HEK293T (cell line): ENCODE measurements around the gene RPS4Y2.

Experiments
- CTCF ChIA-PET: fragments of 350-600 bp; formaldehyde crosslinking; extraction: SDS; loops from one replicate; lab custom pipeline; 2021; ENCODE audit warnings: antibody characterized with exemption, inconsistent platforms; lab: Yijun Ruan, JAX
- POLR2A ChIA-PET: fragments of 350-600 bp; formaldehyde crosslinking; extraction: SDS; loops from one replicate; lab custom pipeline; 2020; ENCODE audit warnings: antibody characterized with exemption, inconsistent platforms; lab: Yijun Ruan, JAX
- DNase-seq: peaks from one replicate; pipeline ENCODE4 v3.0.0; 2012; ENCODE audit warnings: mixed read lengths; ENCODE audit errors: extremely low spot score
- ARNT ChIP-seq: fragments of 450-650 bp; IDR thresholded peaks from 2 replicates; pipeline ENCODE4 v1.6.1; 2017; ENCODE audit warnings: mild to moderate bottlenecking
- BHLHE40 ChIP-seq: fragments of 450-650 bp; IDR thresholded peaks from 2 replicates; pipeline ENCODE4 v1.6.1; 2016; ENCODE audit warnings: mild to moderate bottlenecking, moderate library complexity, borderline replicate concordance
- CTBP1 ChIP-seq: fragments of 450-650 bp; IDR thresholded peaks from 2 replicates; pipeline ENCODE4 v1.6.1; 2016; ENCODE audit warnings: borderline replicate concordance
- ELF4 ChIP-seq: fragments of 450-650 bp; IDR thresholded peaks from 2 replicates; pipeline ENCODE4 v1.6.1; 2017; ENCODE audit warnings: antibody characterized with exemption
- FOXA1 ChIP-seq: fragments of 450-650 bp; IDR thresholded peaks from 2 replicates; pipeline ENCODE4 v1.6.1; 2016; ENCODE audit warnings: mild to moderate bottlenecking
- FOXK2 ChIP-seq: fragments of 450-650 bp; IDR thresholded peaks from 2 replicates; pipeline ENCODE4 v1.6.1; 2016; ENCODE audit warnings: mild to moderate bottlenecking
- FOXM1 ChIP-seq: fragments of 450-650 bp; IDR thresholded peaks from 2 replicates; pipeline ENCODE4 v1.6.1; 2017; ENCODE audit warnings: mild to moderate bottlenecking, borderline replicate concordance
- HDGF ChIP-seq: fragments of 450-650 bp; IDR thresholded peaks from 2 replicates; pipeline ENCODE4 v1.6.1; 2017; ENCODE audit warnings: antibody characterized with exemption, borderline replicate concordance
- L3MBTL2 ChIP-seq: fragments of 450-650 bp; conservative IDR thresholded peaks from 2 replicates; pipeline ENCODE4 v1.6.1; 2016; ENCODE audit warnings: mild to moderate bottlenecking
- LEF1 ChIP-seq: fragments of 450-650 bp; IDR thresholded peaks from 2 replicates; pipeline ENCODE4 v1.6.1; 2017; ENCODE audit warnings: mild to moderate bottlenecking, borderline replicate concordance
- NFRKB ChIP-seq: fragments of 450-650 bp; IDR thresholded peaks from 2 replicates; pipeline ENCODE4 v1.6.1; 2016; ENCODE audit warnings: mild to moderate bottlenecking, moderate library complexity
- SP1 ChIP-seq: fragments of 450-650 bp; IDR thresholded peaks from 2 replicates; pipeline ENCODE4 v1.6.1; 2017
- SUZ12 ChIP-seq: fragments of 450-650 bp; IDR thresholded peaks from 2 replicates; pipeline ENCODE4 v1.6.1; 2016; ENCODE audit warnings: mild to moderate bottlenecking
- TARDBP ChIP-seq: fragments of 450-650 bp; IDR thresholded peaks from 2 replicates; pipeline ENCODE4 v1.6.1; 2016
- ZNF384 ChIP-seq: fragments of 450-650 bp; IDR thresholded peaks from 2 replicates; pipeline ENCODE4 v1.6.1; 2016
- TF ChIP-seq, protein P1 (sequence below): fragments of 450-650 bp; IDR thresholded peaks from 2 replicates; pipeline ENCODE4 v1.6.1; 2016

The RPS4Y2 gene

DNA sequence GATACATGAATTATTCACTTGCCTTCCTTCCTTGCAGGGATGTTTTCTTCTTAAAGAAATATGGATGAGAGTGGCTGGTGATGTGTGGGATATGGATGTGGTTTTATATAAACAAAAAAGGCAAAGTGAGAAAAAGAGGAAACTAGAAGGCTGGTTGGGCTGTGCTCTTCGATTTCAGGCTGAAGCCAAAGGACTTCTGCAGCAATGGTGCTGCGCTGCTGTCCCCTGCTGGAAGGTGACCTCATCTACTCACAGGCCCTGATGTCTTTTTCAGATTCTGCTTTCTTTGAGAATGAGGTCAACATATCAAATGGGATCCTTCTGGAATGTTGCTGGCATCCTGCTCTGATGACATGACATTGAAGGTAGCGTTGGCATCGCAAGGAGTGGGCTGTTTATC lies 15.3 kb upstream of the RPS4Y2 start:
- CTCF ChIA-PET, result no interaction called here
- DNase-seq, result no peak
- POLR2A ChIA-PET, result no interaction called here
- TF ChIP-seq SUZ12 (no peak), BHLHE40 (no peak), HDGF (no peak), ZNF384 (no peak), FOXK2 (no peak), FOXA1 (no peak), ELF4 (no peak)

DNA sequence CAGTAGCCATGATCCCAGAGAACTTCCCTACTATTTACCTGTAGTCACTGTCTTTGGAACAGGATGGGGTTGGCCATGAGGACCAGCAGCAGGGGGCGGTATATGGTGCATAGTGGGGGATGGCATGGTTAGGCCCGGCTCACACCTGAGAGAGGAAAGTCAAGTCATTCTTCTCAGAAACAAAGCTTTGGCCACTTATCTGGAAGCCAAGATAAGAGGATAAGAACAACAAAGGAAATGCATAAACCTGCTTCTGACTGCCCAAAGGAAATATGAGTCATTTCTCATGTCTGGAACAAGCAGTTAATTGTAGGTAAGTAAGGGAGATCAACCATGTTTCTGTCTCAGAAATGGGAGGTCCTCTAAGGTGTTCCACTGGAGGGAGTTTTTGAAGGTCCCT lies 10.8 kb upstream of the RPS4Y2 start:
- DNase-seq, result no peak
- CTCF ChIA-PET, result no interaction called here
- POLR2A ChIA-PET, result no interaction called here
- no peak for TF ChIP-seq FOXM1
- no peak for TF ChIP-seq TARDBP
- TF ChIP-seq, protein P1, sequence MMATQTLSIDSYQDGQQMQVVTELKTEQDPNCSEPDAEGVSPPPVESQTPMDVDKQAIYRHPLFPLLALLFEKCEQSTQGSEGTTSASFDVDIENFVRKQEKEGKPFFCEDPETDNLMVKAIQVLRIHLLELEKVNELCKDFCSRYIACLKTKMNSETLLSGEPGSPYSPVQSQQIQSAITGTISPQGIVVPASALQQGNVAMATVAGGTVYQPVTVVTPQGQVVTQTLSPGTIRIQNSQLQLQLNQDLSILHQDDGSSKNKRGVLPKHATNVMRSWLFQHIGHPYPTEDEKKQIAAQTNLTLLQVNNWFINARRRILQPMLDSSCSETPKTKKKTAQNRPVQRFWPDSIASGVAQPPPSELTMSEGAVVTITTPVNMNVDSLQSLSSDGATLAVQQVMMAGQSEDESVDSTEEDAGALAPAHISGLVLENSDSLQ, result no peak
- no peak for TF ChIP-seq ARNT
- TF ChIP-seq BHLHE40, result no peak

DNA sequence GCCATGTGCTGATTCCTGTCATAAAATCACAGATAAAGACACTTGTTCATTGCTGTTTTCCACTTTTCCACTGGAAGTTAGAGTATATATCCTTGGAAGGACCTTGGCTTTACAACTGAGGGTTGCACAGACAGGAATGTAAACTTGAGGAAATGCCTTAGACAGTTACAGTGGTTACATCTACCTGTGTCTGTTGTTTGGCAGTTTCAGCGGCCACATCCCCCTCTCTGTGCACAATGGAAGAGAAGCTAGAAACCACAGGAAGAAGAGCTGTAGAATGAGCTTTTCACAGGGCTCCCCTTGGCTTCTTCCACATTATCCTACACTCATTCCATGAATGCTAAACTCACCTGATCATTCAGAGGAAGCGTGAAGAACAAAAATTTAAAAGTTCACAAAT lies 9.0 kb upstream of the RPS4Y2 start:
- TF ChIP-seq ZNF384, result no peak
- TF ChIP-seq FOXA1, result no peak
- no peak for TF ChIP-seq FOXK2
- TF ChIP-seq SUZ12, result no peak
- TF ChIP-seq NFRKB, result no peak
- TF ChIP-seq LEF1, result no peak
- no peak for TF ChIP-seq SP1
- no peak for TF ChIP-seq CTBP1
- TF ChIP-seq ELF4, result no peak
- no peak for TF ChIP-seq BHLHE40
- TF ChIP-seq, protein P1, result no peak
- ChIA-PET CTCF (no interaction called here), POLR2A (no interaction called here)
- no peak for DNase-seq

DNA sequence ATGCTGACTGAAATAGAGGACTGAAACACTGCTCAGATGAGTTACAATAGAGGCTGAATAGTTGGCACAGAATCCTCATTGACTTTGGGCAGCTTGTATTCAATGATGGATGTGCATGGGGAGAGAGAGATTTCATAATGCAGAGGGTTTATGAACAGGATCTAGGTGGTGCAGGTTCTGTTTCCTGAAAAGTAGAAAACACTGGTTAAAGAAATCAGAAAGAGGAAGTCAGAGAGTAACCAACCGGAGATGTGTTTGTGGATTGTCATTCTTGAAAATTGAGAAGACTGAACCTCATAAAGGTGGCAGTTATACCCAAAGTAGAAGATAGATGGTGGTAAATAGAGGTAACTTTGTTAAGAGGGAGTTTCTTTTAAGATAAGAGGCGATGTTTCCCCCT lies 8.0 kb downstream of the RPS4Y2 start:
- ChIA-PET CTCF (no interaction called here), POLR2A (no interaction called here)
- no peak for DNase-seq
- TF ChIP-seq TARDBP (no peak), ZNF384 (no peak), BHLHE40 (no peak), ARNT (no peak), LEF1 (no peak), NFRKB (no peak), CTBP1 (no peak), SUZ12 (no peak), FOXK2 (no peak), ELF4 (no peak), FOXA1 (no peak)
- TF ChIP-seq, protein P1, result no peak

- DNase-seq, result no peak
- CTCF ChIA-PET, result no interaction called here
- POLR2A ChIA-PET, result no interaction called here
- TF ChIP-seq TARDBP, result no peak
Measured at GRCh38 chrY:20765117-20765516, 9.2 kb downstream of the RPS4Y2 start.

GRCh38 chrY:20770755-20771154 lies 14.8 kb downstream of the RPS4Y2 start:
- ChIA-PET CTCF (no interaction called here), POLR2A (no interaction called here)
- DNase-seq, result no peak
- TF ChIP-seq LEF1, result no peak
- no peak for TF ChIP-seq L3MBTL2
- TF ChIP-seq SUZ12, result no peak
- no peak for TF ChIP-seq FOXM1
- no peak for TF ChIP-seq BHLHE40
- TF ChIP-seq, protein P1, result no peak
- no peak for TF ChIP-seq SP1
- no peak for TF ChIP-seq CTBP1
- TF ChIP-seq ELF4, result no peak
- no peak for TF ChIP-seq NFRKB
- TF ChIP-seq TARDBP, result no peak
- TF ChIP-seq ARNT, result no peak
- no peak for TF ChIP-seq FOXA1
- TF ChIP-seq ZNF384, result no peak
- no peak for TF ChIP-seq FOXK2
- TF ChIP-seq HDGF, result no peak

- ChIA-PET POLR2A (no interaction called here), CTCF (no interaction called here)
- TF ChIP-seq BHLHE40, result no peak
- TF ChIP-seq ARNT, result no peak
- TF ChIP-seq CTBP1, result no peak
- TF ChIP-seq LEF1, result no peak
- TF ChIP-seq ELF4, result no peak
- no peak for TF ChIP-seq NFRKB
- no peak for TF ChIP-seq SUZ12
- no peak for TF ChIP-seq TARDBP
- TF ChIP-seq ZNF384, result no peak
- no peak for TF ChIP-seq SP1
- TF ChIP-seq FOXK2, result no peak
- TF ChIP-seq FOXM1, result no peak
- DNase-seq, result no peak
Measured at GRCh38 chrY:20776104-20776503, 20.2 kb downstream of the RPS4Y2 start.
